M059J (cell line): ENCODE results near the gene RASAL2. TPM values are rescaled to one million over a fixed set of nuclear protein-coding genes. Genes with fewer than 3 reads are reported as not detected.
A peak's percentile ranks its signal among the peaks of the same experiment; 100 is the strongest.
"Not testable (repeated sequence)": the region's sequence is repeated elsewhere in the genome, so short reads cannot be mapped to it uniquely, and the experiment has no call there.

ENCODE experiments used
- DNase-seq: peaks from one replicate; pipeline ENCODE4 v3.0.0-alpha.2; 2012; ENCODE audit warnings: low read depth
- total RNA-seq: library from RNA; depleted of rRNA; stranded (reverse); fragments of >200 nt; shearing (Covaris generic); gene quantifications from 2 replicates; pipeline ENCODE4 v1.2.3, GENCODE V29; 2014

RASAL2 gene
- total RNA-seq, 1 experiment from 2014 or later: 14.8 TPM

DNA sequence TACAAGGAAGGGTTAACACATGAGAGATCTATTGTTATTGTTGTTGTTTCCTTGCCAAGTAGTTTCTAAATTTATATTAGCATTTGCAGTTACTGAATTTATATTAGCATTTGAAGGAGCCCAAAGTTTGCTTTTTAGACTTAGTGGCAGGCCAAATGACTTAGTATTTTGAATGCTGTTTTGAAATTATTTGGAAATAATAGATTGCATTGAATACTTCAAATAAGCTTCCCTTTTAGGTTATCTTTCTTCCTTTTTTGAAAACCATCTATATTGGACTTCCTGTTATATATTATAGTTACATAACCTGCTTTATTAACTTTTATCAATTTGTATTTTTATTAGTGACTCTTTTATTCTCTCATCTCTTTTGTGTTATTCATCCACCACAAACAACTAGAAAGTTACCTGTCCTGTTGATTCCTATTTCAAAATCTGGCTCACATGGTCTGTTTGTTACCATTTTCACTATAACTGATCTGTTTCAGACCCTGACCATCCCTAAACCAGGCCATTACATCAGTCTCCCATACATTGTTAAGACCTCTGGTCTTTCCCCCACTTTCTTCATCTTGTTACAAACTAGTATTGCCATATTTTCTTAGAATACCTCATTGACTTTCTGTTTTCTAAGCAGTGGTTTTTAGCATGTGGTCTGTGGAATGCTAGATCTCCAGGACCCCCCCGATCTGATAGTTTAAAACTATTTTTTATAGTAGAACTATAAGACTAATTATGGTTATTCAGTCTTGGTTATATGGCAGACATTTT lies 185.2 kb downstream of the RASAL2 start:
- DNase-seq: no peak

DNA sequence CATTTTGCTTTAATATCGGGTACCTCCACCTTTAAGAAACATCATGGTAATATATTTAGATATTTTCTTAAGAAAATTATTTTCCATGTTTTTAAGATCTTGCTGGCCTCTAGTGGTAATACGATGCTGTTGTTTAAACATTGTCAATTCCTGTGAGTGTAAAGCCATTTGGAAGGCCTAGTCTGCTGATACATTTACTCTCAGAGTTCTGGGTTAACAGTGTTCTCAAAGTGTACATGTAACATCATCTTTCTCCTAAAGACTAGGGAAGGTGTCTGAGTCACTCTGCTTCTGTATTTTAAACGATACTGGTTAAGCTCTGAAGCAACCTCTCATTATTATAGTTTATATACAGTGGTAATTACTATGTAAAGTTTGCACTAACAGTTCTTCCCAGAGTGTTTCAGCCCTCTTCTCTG lies 189.1 kb downstream of the RASAL2 start:
- peak; percentile 57 for DNase-seq

DNA sequence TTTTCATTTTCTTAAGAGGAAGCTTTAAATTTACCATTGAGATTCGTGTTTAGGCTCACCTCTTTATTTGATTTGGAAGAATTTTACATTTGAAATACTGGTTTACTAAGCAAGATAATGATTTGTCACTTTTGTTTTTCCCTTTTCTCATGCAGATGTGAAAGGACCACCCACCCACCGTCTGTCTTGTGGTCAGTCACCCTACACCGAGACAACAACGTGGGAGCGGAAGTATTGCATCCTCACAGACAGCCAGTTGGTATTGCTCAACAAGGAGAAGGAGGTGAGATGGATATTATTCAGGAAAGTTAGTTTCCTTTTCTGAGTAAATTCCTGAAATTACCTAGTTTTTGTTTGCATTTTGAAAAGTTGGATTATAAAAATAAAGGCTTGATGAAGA lies 189.5 kb downstream of the RASAL2 start:
- no peak for DNase-seq

DNA sequence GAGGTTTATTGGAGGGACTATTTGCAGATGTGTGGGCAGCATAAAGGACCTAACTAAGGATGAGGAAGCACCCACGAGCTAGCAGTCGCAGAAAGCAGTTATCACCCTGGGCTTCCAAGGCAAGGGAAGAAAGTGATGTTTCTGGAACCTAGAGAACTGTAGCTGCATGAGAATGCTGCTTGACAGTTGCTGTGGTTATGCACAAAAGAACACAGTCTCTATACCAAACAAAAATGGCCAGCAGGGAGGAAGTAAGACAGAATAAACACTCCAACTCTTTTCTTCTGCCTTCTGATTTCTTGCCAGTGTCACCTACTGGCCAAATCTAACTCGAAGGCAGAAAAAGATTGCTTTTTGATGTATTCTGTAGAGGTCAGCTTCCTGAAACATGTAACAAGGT lies 190.2 kb downstream of the RASAL2 start:
- DNase-seq: no peak

DNA sequence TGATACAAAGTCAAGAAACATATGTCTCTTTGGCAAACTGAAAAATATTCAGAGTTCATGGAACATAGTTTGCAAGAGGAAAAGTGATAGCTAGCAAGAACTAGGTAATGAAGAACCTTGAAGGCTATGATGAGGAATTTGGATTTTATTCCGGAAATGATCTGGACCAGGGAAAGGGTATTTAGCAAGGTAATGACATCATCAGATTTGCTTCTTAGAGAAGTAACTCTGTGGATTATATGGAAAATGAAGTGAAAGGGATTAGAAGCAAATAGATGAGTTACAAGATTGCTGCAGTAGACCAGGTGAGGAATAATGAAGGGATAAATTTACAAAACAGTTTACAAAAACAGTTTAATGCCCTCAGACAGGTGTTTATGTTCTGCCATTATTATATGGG lies 197.3 kb downstream of the RASAL2 start:
- DNase-seq: no peak

DNA sequence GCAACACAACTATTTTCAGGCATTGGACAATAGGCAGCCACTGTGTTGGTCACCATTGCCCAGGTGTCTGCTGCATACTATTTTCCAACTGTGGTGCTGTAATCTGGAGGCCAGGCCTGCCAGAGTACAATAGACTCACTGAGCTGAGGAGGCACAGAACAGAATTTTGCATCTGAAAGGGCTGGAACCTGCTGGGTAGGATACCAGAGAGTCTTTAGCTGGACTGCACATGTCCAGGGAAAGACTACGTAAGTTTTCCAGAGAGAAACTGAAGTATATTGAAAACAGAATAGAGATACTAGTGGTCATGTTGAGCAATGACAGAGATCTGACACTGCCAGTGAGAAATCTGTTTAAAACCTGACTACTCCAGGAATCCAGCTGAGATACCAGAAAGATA lies 200.8 kb downstream of the RASAL2 start:
- no peak for DNase-seq

DNA sequence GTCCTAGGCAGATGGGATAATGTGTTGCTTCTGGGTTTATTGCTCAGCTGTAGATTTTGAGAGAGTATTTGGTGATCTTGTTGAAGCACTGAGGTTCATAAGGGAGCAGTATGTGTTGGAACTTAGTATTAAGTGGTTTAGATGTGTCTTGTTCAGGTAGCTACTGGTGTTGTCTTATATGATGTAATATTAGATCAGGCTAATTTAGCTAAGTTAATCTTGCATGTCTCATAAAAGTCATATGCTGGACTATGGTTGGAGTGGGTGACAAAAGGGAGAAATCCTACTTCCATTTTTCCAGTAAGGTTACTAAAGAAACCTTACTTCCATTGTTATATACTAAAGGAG lies 206.4 kb downstream of the RASAL2 start:
- no peak for DNase-seq

DNA sequence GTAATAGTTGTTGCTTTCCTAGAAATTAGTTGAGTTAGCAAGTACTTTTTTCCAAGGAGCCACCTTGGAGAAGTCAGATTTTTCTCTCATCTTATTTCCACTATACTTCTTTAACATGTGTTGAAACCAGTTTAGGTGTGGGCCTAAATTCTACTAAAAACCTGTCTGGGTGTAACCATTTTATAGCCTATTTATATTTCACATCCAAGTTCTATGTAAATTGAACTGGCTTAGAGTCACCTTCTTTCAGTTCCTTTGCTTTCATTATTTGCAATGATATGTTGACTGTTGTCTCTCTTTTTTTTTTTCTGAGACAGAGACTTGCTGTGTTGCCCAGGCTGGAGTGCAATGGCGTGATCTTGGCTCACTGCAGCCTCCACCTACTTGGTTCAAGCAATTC lies 207.2 kb downstream of the RASAL2 start:
- DNase-seq: no peak

DNA sequence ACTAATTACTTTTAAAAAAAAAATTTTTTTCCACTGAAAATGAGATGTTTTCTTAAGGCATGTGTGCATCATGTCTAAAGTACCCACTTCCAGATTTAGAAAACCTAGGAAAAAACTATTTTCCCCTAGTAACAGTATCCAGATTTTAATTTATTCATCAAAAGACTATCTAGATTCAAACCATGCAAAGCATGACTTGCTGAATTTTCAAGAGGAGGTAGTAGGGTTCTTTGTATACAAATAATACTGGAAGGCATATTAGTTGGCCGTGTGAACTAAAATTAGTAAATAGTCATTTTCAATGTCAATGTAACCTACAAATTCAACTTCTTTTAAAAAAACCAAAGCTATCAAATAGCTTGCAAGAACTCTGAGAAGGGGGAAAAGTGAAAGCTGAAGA lies 213.4 kb downstream of the RASAL2 start:
- DNase-seq: no peak

DNA sequence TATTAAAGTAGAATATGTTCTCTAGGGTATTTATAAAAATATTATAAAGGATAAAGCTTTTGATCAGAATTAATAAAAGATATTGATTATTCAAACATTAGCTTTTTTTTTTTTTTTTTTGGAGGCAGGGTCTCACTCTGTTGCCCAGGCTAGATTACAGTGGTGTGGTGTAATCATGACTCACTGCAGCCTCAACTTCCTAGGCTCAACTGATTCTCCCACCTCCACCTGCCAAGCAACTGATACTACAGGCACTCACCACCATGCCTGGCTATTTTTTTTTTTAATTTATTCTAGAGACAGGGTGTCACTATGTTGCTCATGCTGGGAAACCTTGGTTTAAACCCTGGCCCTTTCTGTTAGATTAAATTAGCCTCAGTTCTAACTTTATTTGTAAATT lies 214.5 kb downstream of the RASAL2 start:
- DNase-seq: peak; percentile 27

DNA sequence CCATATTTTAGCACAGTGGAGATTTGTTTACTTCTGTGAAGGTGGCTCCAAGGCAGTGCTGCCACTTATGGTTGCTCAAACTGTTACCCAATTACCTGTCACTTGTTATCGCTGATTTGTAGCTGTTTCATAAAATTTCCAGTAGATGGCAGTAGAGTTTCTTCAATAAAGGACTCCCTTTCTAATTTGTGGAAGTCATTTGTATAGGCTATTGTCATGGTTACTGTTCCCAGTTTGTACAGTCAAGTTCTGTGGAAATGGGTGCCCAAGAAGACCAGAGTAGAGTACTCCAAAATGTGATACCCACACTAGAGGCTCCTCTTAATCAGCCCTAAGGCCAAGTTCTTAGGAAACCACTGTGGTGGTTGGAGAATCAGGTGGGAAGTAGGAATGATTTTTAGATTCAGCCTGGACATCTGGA lies 216.8 kb downstream of the RASAL2 start:
- peak; percentile 85 for DNase-seq

DNA sequence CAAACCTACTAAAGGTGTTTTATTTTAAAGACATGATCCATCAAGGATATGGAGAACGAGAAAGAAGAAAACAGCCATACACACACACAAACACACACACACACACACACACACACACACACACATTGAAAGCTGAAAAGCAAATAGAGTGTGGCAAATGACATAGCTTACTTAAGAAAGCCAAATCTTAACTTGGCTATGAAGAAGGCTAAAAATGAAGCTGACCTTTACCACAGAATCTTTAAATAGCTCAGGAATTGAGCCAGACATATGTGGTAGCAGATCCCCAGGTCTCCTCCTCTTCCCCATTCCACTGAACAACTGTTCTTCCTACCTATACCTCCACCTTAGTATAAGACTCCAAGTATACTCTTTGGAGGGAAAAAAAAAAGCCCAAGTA lies 217.3 kb downstream of the RASAL2 start:
- peak; percentile 9 for DNase-seq

DNA sequence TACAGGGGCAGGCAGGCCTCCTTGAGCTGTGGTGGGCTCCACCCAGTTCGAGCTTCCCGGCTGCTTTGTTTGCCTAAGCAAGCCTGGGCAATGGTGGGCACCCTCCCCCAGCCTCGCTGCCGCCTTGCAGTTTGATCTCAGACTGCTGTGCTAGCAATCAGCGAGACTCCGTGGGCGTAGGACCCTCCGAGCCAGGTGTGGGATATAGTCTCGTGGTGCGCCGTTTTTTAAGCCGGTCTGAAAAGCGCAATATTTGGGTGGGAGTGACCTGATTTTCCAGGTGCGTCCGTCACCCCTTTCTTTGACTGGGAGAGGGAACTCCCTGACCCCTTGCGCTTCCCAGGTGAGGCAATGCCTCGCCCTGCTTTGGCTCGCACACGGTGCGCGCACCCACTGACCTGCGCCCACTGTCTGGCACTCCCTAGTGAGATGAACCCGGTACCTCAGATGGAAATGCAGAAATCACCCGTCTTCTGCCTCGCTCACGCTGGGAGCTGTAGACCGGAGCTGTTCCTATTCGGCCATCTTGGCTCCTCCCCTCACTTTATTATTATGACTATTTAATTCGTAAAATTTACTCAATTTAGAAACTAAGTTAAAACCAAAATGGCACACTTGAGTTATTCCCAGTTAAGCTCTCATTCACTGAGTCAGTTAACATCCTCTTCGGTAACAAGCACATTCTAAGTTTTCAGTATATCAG lies 226.5 kb downstream of the RASAL2 start:
- DNase-seq: not testable (repeated sequence)

DNA sequence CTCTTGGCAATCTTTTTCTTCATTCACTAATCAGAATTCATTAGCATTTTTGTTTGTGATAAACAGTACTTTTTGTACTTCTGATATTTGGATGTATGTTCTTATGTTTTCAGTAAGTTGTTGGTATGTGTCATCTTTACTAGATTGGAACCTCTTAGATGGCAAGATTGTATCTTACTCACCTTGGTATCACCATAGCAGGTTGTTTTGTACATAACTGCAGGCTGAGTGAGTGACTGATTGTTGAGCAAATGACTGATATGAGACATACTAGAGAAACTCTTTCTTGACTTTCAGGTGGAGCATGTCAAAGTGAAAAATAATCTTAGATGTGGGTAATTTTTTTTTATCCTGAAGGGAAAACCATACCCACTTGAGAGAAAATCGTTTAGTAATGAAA lies 229.2 kb downstream of the RASAL2 start:
- peak; percentile 24 for DNase-seq

DNA sequence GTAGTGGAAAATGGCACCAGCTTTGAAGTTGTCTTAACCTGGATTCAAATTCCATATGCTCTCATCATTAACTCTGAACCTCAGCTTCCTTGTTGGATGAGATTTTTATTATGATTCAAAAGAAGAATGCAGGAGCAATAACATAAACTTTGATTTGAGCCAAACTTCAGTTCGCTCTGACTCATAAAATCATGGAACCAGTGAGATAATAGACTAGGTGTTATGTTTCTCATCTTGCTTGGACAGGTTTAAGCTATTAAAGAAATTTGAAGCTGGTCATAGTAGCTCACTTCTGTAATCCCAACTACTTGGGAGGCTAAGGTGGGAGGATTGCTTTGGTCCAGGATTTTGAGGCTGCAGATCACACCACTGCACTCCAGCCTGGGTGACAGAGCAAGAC lies 230.1 kb downstream of the RASAL2 start:
- DNase-seq: peak; percentile 34

DNA sequence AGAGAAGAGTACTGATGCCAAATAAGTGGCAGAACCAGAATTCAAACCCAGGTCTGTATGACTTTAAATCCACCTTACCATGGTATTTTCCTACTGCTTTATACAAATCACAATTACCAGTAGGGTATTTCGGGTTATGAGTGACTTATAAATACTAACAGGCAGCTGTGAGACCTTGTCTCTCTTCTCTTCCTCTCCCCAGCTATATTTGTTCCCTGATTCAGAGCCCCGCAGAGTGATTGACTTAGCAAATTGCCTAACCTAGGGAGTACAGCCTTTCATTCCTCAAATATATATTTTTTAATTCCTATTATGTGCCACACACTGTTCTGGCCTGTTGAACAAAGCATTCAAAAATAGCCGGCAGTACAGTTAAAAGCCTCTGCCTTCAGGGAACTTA lies 234.8 kb downstream of the RASAL2 start:
- DNase-seq: no peak

DNA sequence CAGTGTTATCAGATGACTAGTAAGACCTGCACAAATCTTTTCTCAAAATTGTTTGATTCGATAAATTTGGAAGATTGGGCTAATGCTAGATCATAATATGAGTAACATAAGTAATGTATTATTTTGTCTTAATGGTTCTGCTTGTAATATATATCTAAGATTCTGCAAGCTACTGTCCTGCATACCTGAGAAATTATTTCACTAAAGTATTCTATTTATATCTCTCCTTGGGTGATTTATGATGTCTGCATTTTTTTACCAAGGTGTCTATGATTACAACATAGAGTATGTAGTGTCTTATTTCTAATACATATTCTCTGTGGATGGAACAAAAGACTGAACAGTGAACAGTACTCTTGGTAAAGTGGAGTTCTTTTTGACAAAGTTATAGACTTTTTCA lies 236.2 kb downstream of the RASAL2 start:
- peak; percentile 29 for DNase-seq

DNA sequence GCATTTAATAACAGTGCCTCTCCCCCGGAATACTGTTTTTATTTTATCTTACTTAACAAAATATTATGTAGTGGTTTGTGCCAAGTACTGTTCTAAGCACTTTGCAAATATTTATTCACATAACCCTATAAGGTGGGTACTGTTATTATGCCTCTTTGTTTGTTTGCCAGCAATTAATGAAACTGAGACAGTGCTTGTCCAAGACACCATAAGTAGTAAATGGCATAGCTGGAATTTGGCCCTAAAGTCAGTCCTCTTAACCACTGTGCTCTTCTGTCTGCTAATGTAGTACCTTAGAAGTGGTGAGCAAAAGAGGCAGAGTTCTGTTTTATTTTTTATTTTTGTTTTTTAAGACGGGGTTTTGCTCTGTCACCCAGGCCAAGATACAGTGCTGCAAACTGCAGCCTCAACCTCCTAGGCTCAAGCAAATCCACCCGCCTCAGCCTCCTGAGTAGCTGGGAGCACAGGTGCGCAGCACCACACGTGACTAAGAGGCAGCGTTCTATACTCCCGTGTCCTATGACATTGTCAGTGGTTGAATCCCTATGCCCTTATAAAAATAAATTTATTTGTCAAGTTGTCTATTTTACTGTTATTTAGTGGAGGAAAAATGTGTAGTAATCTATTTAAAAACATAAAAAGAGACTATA lies 237.1 kb downstream of the RASAL2 start:
- DNase-seq: no peak

DNA sequence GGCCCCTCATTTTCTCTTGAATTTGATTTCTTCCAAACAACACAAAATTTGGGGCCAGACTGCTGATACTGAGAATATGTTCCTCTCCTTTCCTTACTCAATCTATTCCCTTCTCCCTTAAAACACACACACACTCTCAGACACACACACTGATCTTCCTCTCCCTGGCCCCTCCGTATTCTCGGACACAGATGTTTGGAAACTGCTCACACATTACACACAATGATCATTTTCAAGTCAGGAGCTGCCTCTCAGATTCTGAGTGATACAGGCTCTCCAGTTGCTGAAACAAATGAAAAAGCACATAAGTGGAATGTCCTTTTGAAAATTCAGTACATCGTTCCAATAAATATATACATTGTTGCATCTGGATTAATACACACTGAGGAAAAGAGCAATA lies 241.5 kb downstream of the RASAL2 start:
- DNase-seq: no peak

DNA sequence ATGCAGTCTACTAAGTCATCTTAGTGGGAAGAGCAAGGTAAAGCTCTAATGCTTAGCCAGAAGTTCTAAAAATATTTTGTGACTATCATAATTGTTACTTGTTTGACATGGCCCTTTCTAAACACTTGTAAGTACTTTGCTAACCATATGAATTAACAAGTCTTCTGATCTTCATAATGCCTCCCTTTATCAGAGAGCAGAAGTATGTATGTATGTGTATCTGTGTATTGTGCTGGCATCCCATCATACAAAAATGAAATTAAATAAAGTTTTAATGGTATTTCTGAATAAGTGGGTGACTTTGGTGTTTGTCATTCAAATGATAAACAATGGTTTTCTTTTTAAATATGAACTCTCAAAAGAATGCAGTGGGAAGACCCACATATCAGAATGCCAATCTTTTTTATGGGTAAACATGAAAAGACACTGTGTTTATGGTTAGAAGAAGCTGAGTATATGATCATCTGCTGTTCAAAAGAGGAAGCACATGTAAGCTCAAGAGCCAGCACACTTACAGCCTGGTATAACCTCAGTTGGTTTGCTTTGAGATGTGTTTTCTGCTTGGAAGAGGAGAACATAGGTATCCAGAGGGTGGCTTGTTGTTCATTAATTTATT lies 243.3 kb downstream of the RASAL2 start:
- peak; percentile 25 for DNase-seq

DNA sequence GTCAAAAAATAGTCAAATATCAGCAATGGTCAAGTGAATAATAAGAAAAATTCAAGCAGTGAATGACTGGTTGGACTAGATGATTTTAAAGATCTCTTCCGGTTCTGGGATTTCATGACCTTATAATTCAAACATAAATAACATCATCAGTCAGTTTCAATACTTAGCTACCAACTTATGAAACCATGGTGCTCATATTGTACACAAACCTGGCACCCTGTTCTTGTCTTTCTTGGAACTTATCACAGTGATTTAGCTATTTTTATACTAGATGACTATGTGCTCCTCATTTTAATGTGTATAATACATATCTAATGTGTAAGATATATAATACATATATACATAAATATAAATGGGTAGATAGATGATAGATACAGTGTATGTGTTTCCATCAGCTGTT lies 245.9 kb downstream of the RASAL2 start:
- DNase-seq: no peak

DNA sequence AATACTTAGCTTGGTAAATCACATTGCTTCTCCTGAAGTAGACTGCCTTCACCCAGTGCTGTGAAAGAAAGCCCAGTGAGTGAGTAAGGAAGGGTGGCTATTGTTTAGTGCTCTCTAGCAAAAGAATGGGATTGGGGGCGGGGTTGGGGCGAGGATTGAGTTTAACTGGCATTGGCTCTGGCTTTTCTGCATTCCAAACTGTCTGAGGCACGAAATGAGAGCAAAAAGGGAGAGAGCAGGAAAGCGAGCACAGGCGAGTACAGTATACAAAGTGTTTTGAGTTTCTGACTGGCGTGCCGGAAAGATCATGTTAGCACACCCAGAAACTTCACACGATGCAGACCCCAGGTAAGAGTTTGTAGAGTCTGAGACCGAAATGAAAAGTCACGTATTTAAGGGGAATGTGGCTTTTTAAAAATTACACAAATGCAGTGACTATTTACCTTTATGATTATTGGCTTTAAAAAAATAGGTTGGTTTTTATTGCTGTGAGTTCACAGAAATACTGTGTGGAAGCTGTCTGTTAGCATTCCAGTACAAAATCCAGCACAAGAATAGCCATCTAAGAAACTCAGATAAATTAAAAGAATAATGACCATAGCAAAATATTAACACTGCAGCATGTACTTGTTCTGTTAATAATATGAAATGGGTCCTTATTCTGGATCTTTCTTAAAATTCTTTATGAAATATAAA lies 247.5 kb downstream of the RASAL2 start:
- peak; percentile 97 for DNase-seq
